SK-N-SH (cell line): ENCODE data around the gene ZNF674. TPM values are rescaled to one million over a fixed set of nuclear protein-coding genes. Genes with fewer than 3 reads are reported as not detected.
A peak's percentile ranks its signal among the peaks of the same experiment; 100 is the strongest.

Experiments used
- CTCF ChIA-PET: fragments of 300-600, 350-600 bp; formaldehyde crosslinking; extraction: SDS; loops from one replicate; lab custom pipeline; 2021; lab: Yijun Ruan, JAX
- POLR2A ChIA-PET: fragments of 350-600 bp; sonication (Branson Sonifier 250); formaldehyde crosslinking; extraction: SDS; loops from one replicate; lab custom pipeline; 2020; ENCODE audit warnings: antibody characterized with exemption, inconsistent platforms; lab: Yijun Ruan, JAX
- DNase-seq: peaks from one replicate; pipeline ENCODE4 v3.0.0; 2012
- H2AFZ ChIP-seq: fragments of 200-600 bp; sonication (generic); 2 replicates; pipeline ENCODE4 v1.8.1; 2016; ENCODE audit warnings: antibody characterized with exemption, mild to moderate bottlenecking, low read depth
- H3F3A ChIP-seq: fragments of 200-600 bp; sonication (generic); replicated peaks from 2 replicates; pipeline ENCODE3; 2016; ENCODE audit warnings: antibody characterized with exemption, mild to moderate bottlenecking; ENCODE audit not compliant: insufficient read depth
- H3K27ac ChIP-seq, 2 experiments: fragments of 200-500 bp in 1 of 2; fragments of 200-600 bp in 1 of 2; sonication (Bioruptor generic) in 1 of 2; sonication (generic), shearing (Covaris generic) in 1 of 2; 2 replicates each; pipeline versions ENCODE4 v1.5.1 to v1.6.1; 2014 to 2016; ENCODE audit warnings: low read depth in 2 of 2, inconsistent platforms in 1 of 2, low read length in 1 of 2, mild to moderate bottlenecking in 1 of 2, mixed read lengths in 1 of 2
- H3K27me3 ChIP-seq: fragments of 200-600 bp; sonication (generic), shearing (Covaris generic); 2 replicates; pipeline ENCODE4 v1.6.1; 2016; ENCODE audit warnings: mixed run types; ENCODE audit not compliant: insufficient read depth
- H3K36me3 ChIP-seq, 2 experiments: fragments of 200-500 bp in 1 of 2; fragments of 200-600 bp in 1 of 2; sonication (Bioruptor generic) in 1 of 2; sonication (generic) in 1 of 2; replicated peaks in 1 of 2; 2 replicates each; pipeline versions ENCODE3 to v1.5.1; 2014 to 2016; ENCODE audit warnings: low read length in 1 of 2, mild to moderate bottlenecking in 1 of 2; ENCODE audit not compliant: insufficient read depth in 2 of 2, control insufficient read depth in 1 of 2
- H3K4me1 ChIP-seq, 2 experiments: fragments of 200-500 bp in 1 of 2; fragments of 200-600 bp in 1 of 2; sonication (Bioruptor generic) in 1 of 2; sonication (generic), shearing (Covaris generic) in 1 of 2; 2 replicates each; pipeline versions ENCODE4 v1.5.1 to v1.6.1; 2014 to 2016; ENCODE audit warnings: low read depth in 1 of 2, low read length in 1 of 2, mixed run types in 1 of 2; ENCODE audit not compliant: insufficient read depth in 2 of 2, control insufficient read depth in 1 of 2
- H3K4me2 ChIP-seq: fragments of 200-600 bp; sonication (generic), shearing (Covaris generic); 2 replicates; pipeline ENCODE4 v1.6.1; 2017; ENCODE audit warnings: mixed run types
- H3K4me3 ChIP-seq, 2 experiments: fragments of 200-500 bp in 1 of 2; fragments of 200-600 bp in 1 of 2; sonication (Bioruptor generic) in 1 of 2; sonication (generic), shearing (Covaris generic) in 1 of 2; 2 replicates each; pipeline versions ENCODE4 v1.5.1 to v1.8.1; 2014 to 2016; ENCODE audit warnings: low read depth in 2 of 2, inconsistent platforms in 1 of 2, low read length in 1 of 2, mild to moderate bottlenecking in 1 of 2, mixed read lengths in 1 of 2, moderate library complexity in 1 of 2
- H3K79me2 ChIP-seq: fragments of 200-600 bp; sonication (generic); 2 replicates; pipeline ENCODE4 v1.8.1; 2017; ENCODE audit warnings: mild to moderate bottlenecking; ENCODE audit not compliant: insufficient read depth
- H3K9ac ChIP-seq: fragments of 200-600 bp; sonication (generic); 2 replicates; pipeline ENCODE4 v1.6.1; 2017; ENCODE audit warnings: mixed run types
- H3K9me2 ChIP-seq: fragments of 200-600 bp; sonication (generic); 2 replicates; pipeline ENCODE4 v1.6.1; 2017; ENCODE audit warnings: mixed run types
- H3K9me3 ChIP-seq: fragments of 200-600 bp; sonication (generic); 2 replicates; pipeline ENCODE4 v1.6.1; 2017; ENCODE audit warnings: mixed run types, mild to moderate bottlenecking, moderate library complexity
- H4K20me1 ChIP-seq: fragments of 200-600 bp; sonication (generic); 2 replicates; pipeline ENCODE4 v1.6.1; 2017; ENCODE audit warnings: mild to moderate bottlenecking, mixed run types; ENCODE audit not compliant: insufficient read depth
- CTCF ChIP-seq: fragments of 200-600 bp; sonication (generic); IDR thresholded peaks from 2 replicates; pipeline ENCODE4 v1.6.1; 2017; ENCODE audit warnings: antibody characterized with exemption, mild to moderate bottlenecking, moderate library complexity
- ELF1 ChIP-seq: IDR thresholded peaks from 2 replicates; pipeline ENCODE4 v1.4.0; 2012
- EZH2phosphoT487 ChIP-seq: fragments of 200-600 bp; sonication (generic); IDR thresholded peaks from 2 replicates; pipeline ENCODE4 v1.6.1; 2017; ENCODE audit warnings: low read depth, mixed run types, mild to moderate bottlenecking, antibody characterized with exemption, moderate library complexity, borderline replicate concordance
- FOSL2 ChIP-seq: IDR thresholded peaks from 2 replicates; pipeline ENCODE4 v1.4.0; 2012; ENCODE audit warnings: low read depth, mild to moderate bottlenecking, moderate library complexity, borderline replicate concordance
- FOXM1 ChIP-seq: IDR thresholded peaks from 2 replicates; pipeline ENCODE4 v1.4.0; 2012; ENCODE audit warnings: low read depth, mild to moderate bottlenecking
- GATA2 ChIP-seq: sonication (generic); formaldehyde crosslinking; IDR thresholded peaks from 2 replicates; pipeline ENCODE4 v1.5.0; 2020; ENCODE audit warnings: mild to moderate bottlenecking, missing genetic modification reagents
- MAX ChIP-seq: IDR thresholded peaks from 2 replicates; pipeline ENCODE4 v1.4.0; 2012; ENCODE audit warnings: low read depth
- MEF2A ChIP-seq: IDR thresholded peaks from 2 replicates; pipeline ENCODE4 v1.4.0; 2012; ENCODE audit warnings: low read depth, borderline replicate concordance
- MXI1 ChIP-seq: IDR thresholded peaks from 2 replicates; pipeline ENCODE4 v1.6.1; 2012; ENCODE audit warnings: mild to moderate bottlenecking, low read depth, low read length, improper control_type of control experiment
- NFIC ChIP-seq: IDR thresholded peaks from 2 replicates; pipeline ENCODE4 v1.4.0; 2012; ENCODE audit warnings: borderline replicate concordance
- PBX3 ChIP-seq: IDR thresholded peaks from 2 replicates; pipeline ENCODE4; 2012
- RAD21 ChIP-seq: IDR thresholded peaks from 2 replicates; pipeline ENCODE4 v1.6.1; 2012; ENCODE audit warnings: mild to moderate bottlenecking, low read length
- SMC3 ChIP-seq: IDR thresholded peaks from 2 replicates; pipeline ENCODE4 v1.6.1; 2012; ENCODE audit warnings: low read depth, low read length, improper control_type of control experiment
- TAF1 ChIP-seq: IDR thresholded peaks from 2 replicates; pipeline ENCODE4 v1.6.1; 2012; ENCODE audit warnings: low read depth, mild to moderate bottlenecking, low read length, moderate library complexity, borderline replicate concordance
- USF1 ChIP-seq: IDR thresholded peaks from 2 replicates; pipeline ENCODE4 v1.4.0; 2012; ENCODE audit warnings: low read depth, borderline replicate concordance
- USF2 ChIP-seq: fragments of 150-350 bp; IDR thresholded peaks from 2 replicates; pipeline ENCODE4 v1.6.1; 2017; ENCODE audit warnings: antibody characterized with exemption, low read length, low read depth, borderline replicate concordance
- WGBS: methylation state at CpG from one replicate; pipeline ENCODE4 v1.1.6; 2017; ENCODE audit warnings: low lambda C conversion rate; 5-methylcytosine and 5-hydroxymethylcytosine counted together
- polyA plus RNA-seq, 3 experiments: library from polyadenylated mRNA; depleted of rRNA; stranded (reverse); fragments of >200 nt; gene quantifications; 2 replicates each; pipeline ENCODE4 v1.2.3, GENCODE V29; 2012

The ZNF674 gene
- polyA plus RNA-seq, 1 of the 3 experiments (the other 2 are of a cell fraction), result 2.3 TPM

GRCh38 chrX:46573331-46573891 is 28.2 kb upstream of the ZNF674 start, which contains the start of gene CHST7:
Gene CHST7, plus strand, starts transcription at chrX:46573765. Its CDS starts 167 bp downstream, at chrX:46573932.
- H2AFZ ChIP-seq, result peak within 1 kb of the TSS; percentile 75
- peaks cover 4% of the 10 kb centered on the region for H3F3A ChIP-seq
- CTCF ChIA-PET, result interaction anchor here (0.9 to 1.6 kb wide), 3 partner anchors 10 to 62 kb away, joined by 3 to 4 read pairs (median 4); no protein-coding TSS in a partner anchor
- peak within 1 kb of the TSS; percentile 61 for H3K9ac ChIP-seq
- H3K9me3 ChIP-seq, result no peaks in the 10 kb centered on the region
- H3K27ac ChIP-seq, result peak within 1 kb of the TSS; percentile 44 to 59; a peak in 2 of 4 replicates
- peak within 1 kb of the TSS; percentile 56 to 58 for H3K4me3 ChIP-seq
- TF ChIP-seq CTCF (peak; percentile 55), GATA2 (CRISPR knock-in tag) (no peak), TAF1 (peak; percentile 47; the same call in 1 of the 2 replicates), RAD21 (peak; percentile 60)
- TF ChIP-seq, all 33 proteins: peak for 3
- Histone ChIP-seq H3K9me2 (no peaks in the 10 kb centered on the region), H3K4me1 (peaks cover 0 to 5% of the 10 kb centered on the region in 2 experiments; a peak in 1 of 4 replicates), H3K4me2 (peak within 1 kb of the TSS; percentile 82), H4K20me1 (no peaks in the 10 kb centered on the region), H3K27me3 (peaks cover 8% of the 10 kb centered on the region), H3K36me3 (no peaks in the 10 kb centered on the region), H3K79me2 (peaks cover 2% of the 10 kb centered on the region; the same call in 1 of the 2 replicates)
- DNase-seq, result peak; percentile 81
- WGBS, result 9% methylated on average over 16 of the region's 35 CpGs
- POLR2A ChIA-PET, result no interaction called here

- POLR2A ChIA-PET, result no interaction called here
- no peaks in the 10 kb centered on the region for H3K36me3 ChIP-seq
- H3K9ac ChIP-seq, result no peak overlapping the region
- H3K27me3 ChIP-seq, result peaks cover 8% of the 10 kb centered on the region
- H3K79me2 ChIP-seq, result no peaks in the 10 kb centered on the region; the same call in 1 of the 2 replicates
- 61% methylated on average over 5 of the region's 5 CpGs for whole genome bisulfite sequencing
- H3K9me3 ChIP-seq, result no peaks in the 10 kb centered on the region
- H2AFZ ChIP-seq, result peak overlapping the region; percentile 75; the same call in 1 of the 2 replicates
- peaks cover 4% of the 10 kb centered on the region for H3F3A ChIP-seq
- TF ChIP-seq GATA2 (CRISPR knock-in tag) (no peak), USF1 (no peak), PBX3 (no peak), CTCF (no peak; the same call in 1 of the 2 replicates), EZH2phosphoT487 (no peak), MEF2A (no peak), RAD21 (no peak), USF2 (no peak), MAX (no peak), FOXM1 (no peak), SMC3 (no peak), MXI1 (no peak), ELF1 (no peak), TAF1 (no peak), NFIC (no peak), FOSL2 (no peak)
- H3K27ac ChIP-seq, result peak overlapping the region in 1 of 2 experiments; percentile 59; a peak in 1 of 4 replicates
- DNase-seq, result no peak
- peaks cover 0 to 5% of the 10 kb centered on the region in 2 experiments; a peak in 1 of 4 replicates for H3K4me1 ChIP-seq
- no peak overlapping the region for H3K4me2 ChIP-seq
- no peak overlapping the region for H3K4me3 ChIP-seq
- no peaks in the 10 kb centered on the region for H3K9me2 ChIP-seq
- CTCF ChIA-PET, result interaction anchor here (0.8 to 1.6 kb wide), 5 partner anchors 11 to 65 kb away, joined by 3 to 4 read pairs (median 4); no protein-coding TSS in a partner anchor
- H4K20me1 ChIP-seq, result no peaks in the 10 kb centered on the region
Measured at GRCh38 chrX:46572340-46572936, 27.2 kb upstream of the ZNF674 start.
